HG02943 (cell line): ENCODE data around the gene PIGU.
"Not testable (repeated sequence)": the region's sequence is repeated elsewhere in the genome, so short reads cannot be mapped to it uniquely, and the experiment has no call there.

ENCODE experiments used
- ATAC-seq: cut with Tn5 transposase; IDR thresholded peaks from one replicate; pipeline ENCODE4 v1.9.1; 2021; ENCODE audit warnings: mild to moderate bottlenecking, low read depth, moderate library complexity; ENCODE audit not compliant: unreplicated experiment

PIGU gene

GRCh38 chr20:34626992-34627391 lies 49.9 kb downstream of the PIGU start:
- ATAC-seq = no peak

GRCh38 chr20:34624629-34625028 lies 52.3 kb downstream of the PIGU start:
- ATAC-seq = no peak

- no peak for ATAC-seq
Measured at GRCh38 chr20:34622821-34623451, 54.0 kb downstream of the PIGU start.

- ATAC-seq = no peak
Measured at GRCh38 chr20:34621383-34622367, 55.2 kb downstream of the PIGU start.

GRCh38 chr20:34621036-34621343 lies 55.9 kb downstream of the PIGU start:
- ATAC-seq = no peak

- no peak for ATAC-seq
Measured at GRCh38 chr20:34618676-34619075, 58.2 kb downstream of the PIGU start.

- not testable (repeated sequence) for ATAC-seq
Measured at GRCh38 chr20:34616913-34617312, 60.0 kb downstream of the PIGU start.

- ATAC-seq = no peak
Measured at GRCh38 chr20:34615477-34615876, 61.4 kb downstream of the PIGU start.

GRCh38 chr20:34611976-34612375 lies 64.9 kb downstream of the PIGU start:
- not testable (repeated sequence) for ATAC-seq

- ATAC-seq = no peak
Measured at GRCh38 chr20:34607066-34607465, 69.8 kb downstream of the PIGU start.

- ATAC-seq = no peak
Measured at GRCh38 chr20:34604980-34605788, 71.7 kb downstream of the PIGU start.

- ATAC-seq = no peak
Measured at GRCh38 chr20:34600892-34601653, 75.8 kb downstream of the PIGU start.

GRCh38 chr20:34595377-34596184 lies 81.3 kb downstream of the PIGU start:
- no peak for ATAC-seq

GRCh38 chr20:34586488-34587163 lies 90.3 kb downstream of the PIGU start:
- ATAC-seq = no peak

- ATAC-seq = no peak
Measured at GRCh38 chr20:34585019-34585418, 91.9 kb downstream of the PIGU start.

GRCh38 chr20:34583544-34583943 lies 93.3 kb downstream of the PIGU start:
- no peak for ATAC-seq

- ATAC-seq = no peak
Measured at GRCh38 chr20:34582911-34583310, 94.0 kb downstream of the PIGU start.

GRCh38 chr20:34582221-34582620 lies 94.7 kb downstream of the PIGU start:
- no peak for ATAC-seq
